ENCODE measurements around the gene CNRIP1.
A peak's percentile ranks its signal among the peaks of the same experiment; 100 is the strongest.

The CNRIP1 gene

DNA sequence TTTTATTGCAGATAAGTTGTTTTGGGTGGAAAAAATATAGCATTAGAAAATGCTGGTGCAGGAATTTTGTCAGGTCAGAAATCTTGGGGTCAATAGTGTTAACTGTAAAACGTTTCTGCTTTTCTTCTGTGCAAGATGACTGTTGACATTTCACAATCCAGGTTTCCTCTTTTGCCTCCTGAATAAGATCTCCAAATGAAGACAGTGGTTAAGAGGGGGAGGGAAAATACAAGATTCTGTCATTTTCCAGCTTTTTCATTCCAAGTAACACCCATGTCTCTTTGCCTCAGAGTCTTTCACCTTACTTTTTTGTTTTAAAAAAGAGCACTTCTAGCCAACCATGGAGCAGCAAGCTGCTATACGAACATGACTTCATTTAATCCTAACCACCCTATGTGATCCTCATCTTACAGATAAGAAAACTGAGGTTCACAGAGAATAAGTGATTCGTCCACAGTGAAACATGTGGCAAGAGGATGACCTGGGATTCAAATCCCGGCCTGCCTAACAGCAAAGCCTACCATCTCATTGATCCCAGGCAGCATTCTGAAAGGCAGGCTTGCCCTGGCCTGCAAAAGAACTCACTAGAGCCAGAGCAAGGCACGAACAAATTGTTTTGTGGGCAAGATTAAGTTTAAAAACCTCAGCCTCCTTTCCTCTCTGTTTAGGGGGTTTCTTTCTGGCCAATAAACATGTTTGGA lies 48.4 kb upstream of the CNRIP1 start:
- Histone ChIP-seq H3K4me3 (ENCODE audit: low read length) (peak overlapping the region; percentile 3; the same call in 1 of the 2 replicates), H4K20me1 (ENCODE audit: control insufficient read depth, insufficient read depth, low read depth, low read length) (no peaks in the 10 kb centered on the region), H3K27me3 (ENCODE audit: control insufficient read depth, low read length) (no peaks in the 10 kb centered on the region), H3K36me3 (ENCODE audit: control insufficient read depth, low read length) (peaks cover 20% of the 10 kb centered on the region), H3K9me3 (ENCODE audit: control insufficient read depth, insufficient read depth, low read length) (peaks cover 9% of the 10 kb centered on the region), H3K4me2 (ENCODE audit: low read length) (peak overlapping the region; percentile 87), H3K9me2 (replicated peaks; ENCODE audit: control insufficient read depth, low read length) (no peaks in the 10 kb centered on the region), H3F3A (ENCODE audit: control insufficient read depth, insufficient read depth) (no peaks in the 10 kb centered on the region), H3K4me1 (ENCODE audit: control insufficient read depth, low read length) (peaks cover 81% of the 10 kb centered on the region), H3K79me2 (ENCODE audit: control insufficient read depth, low read length) (peaks cover 75% of the 10 kb centered on the region), H3K27ac (ENCODE audit: low read depth, low read length) (no peak overlapping the region)
- TF ChIP-seq, protein P1, sequence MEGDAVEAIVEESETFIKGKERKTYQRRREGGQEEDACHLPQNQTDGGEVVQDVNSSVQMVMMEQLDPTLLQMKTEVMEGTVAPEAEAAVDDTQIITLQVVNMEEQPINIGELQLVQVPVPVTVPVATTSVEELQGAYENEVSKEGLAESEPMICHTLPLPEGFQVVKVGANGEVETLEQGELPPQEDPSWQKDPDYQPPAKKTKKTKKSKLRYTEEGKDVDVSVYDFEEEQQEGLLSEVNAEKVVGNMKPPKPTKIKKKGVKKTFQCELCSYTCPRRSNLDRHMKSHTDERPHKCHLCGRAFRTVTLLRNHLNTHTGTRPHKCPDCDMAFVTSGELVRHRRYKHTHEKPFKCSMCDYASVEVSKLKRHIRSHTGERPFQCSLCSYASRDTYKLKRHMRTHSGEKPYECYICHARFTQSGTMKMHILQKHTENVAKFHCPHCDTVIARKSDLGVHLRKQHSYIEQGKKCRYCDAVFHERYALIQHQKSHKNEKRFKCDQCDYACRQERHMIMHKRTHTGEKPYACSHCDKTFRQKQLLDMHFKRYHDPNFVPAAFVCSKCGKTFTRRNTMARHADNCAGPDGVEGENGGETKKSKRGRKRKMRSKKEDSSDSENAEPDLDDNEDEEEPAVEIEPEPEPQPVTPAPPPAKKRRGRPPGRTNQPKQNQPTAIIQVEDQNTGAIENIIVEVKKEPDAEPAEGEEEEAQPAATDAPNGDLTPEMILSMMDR (IDR thresholded peaks at IDR 0.05; ENCODE audit: low read depth, low read length, poor library complexity, severe bottlenecking), result no peak
- no peak for TF ChIP-seq EZH2phosphoT487 (IDR thresholded peaks at IDR 0.05; ENCODE audit: borderline replicate concordance, low read length)

DNA sequence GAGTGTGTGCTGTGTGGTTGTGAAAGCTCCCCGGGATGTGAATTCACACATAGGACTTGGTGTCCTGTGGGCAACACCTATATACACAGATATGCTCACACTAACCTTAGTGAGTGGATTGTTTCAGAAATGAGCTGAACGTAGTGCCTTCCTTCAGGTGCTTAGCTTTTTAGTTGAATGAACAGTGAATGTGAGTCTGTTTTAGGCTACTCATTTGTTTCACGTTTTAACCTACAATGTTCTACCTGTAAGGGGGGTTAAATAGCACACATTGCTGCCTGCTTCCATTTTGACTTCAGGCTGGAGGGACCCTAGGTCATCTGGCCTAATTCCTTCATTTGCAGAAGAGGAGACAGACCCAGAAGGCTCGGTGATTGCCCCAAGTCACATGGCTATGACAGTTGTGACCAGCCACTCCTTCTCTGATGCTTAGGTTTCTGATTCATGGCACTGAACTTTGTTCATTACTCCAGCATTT lies 46.4 kb upstream of the CNRIP1 start:
- Histone ChIP-seq H3K4me2 (ENCODE audit: low read length) (peak overlapping the region; percentile 87), H4K20me1 (ENCODE audit: control insufficient read depth, insufficient read depth, low read depth, low read length) (no peaks in the 10 kb centered on the region), H3K27ac (ENCODE audit: low read depth, low read length) (peak overlapping the region; percentile 67), H3K27me3 (ENCODE audit: control insufficient read depth, low read length) (no peaks in the 10 kb centered on the region), H3K4me1 (ENCODE audit: control insufficient read depth, low read length) (peaks cover 82% of the 10 kb centered on the region), H3K79me2 (ENCODE audit: control insufficient read depth, low read length) (peaks cover 57% of the 10 kb centered on the region), H3K36me3 (ENCODE audit: control insufficient read depth, low read length) (peaks cover 14% of the 10 kb centered on the region), H3F3A (ENCODE audit: control insufficient read depth, insufficient read depth) (no peaks in the 10 kb centered on the region), H3K4me3 (ENCODE audit: low read length) (peak overlapping the region; percentile 77), H3K9me3 (ENCODE audit: control insufficient read depth, insufficient read depth, low read length) (peaks cover 9% of the 10 kb centered on the region), H3K9me2 (replicated peaks; ENCODE audit: control insufficient read depth, low read length) (no peaks in the 10 kb centered on the region)
- no peak for TF ChIP-seq EZH2phosphoT487 (IDR thresholded peaks at IDR 0.05; ENCODE audit: borderline replicate concordance, low read length)
- TF ChIP-seq, protein P1 (IDR thresholded peaks at IDR 0.05; ENCODE audit: low read depth, low read length, poor library complexity, severe bottlenecking), result no peak

DNA sequence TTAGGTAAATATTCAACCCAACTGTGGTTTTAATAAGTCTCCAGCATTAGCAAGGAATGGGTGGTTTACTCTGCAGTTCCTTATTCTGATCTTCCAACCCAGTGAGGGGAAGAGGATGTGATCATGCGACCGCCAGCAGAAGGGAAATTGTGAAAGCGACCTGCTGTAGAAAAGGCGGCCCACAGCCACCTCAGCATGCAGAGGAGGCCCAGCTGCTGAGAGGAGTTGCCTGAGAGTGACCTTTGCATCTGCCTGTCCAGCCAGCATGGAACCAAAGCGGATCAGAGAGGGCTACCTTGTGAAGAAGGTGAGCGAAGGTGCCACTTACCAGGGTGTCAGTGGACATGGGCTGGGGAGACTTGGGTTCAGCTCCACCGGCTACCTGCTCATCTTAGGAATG lies 45.3 kb upstream of the CNRIP1 start, which contains the start of gene PLEK:
Gene PLEK, plus strand, starts transcription at position 196 of the 400 bp plus-strand sequence. Its CDS starts 70 bp downstream, at position 266.
- Histone ChIP-seq H3K4me2 (ENCODE audit: low read length) (peak within 1 kb of the TSS; percentile 87), H3K27ac (ENCODE audit: low read depth, low read length) (peak within 1 kb of the TSS; percentile 67), H3K36me3 (ENCODE audit: control insufficient read depth, low read length) (peaks cover 13% of the 10 kb centered on the region), H3F3A (ENCODE audit: control insufficient read depth, insufficient read depth) (no peaks in the 10 kb centered on the region), H3K9me2 (replicated peaks; ENCODE audit: control insufficient read depth, low read length) (no peaks in the 10 kb centered on the region), H4K20me1 (ENCODE audit: control insufficient read depth, insufficient read depth, low read depth, low read length) (no peaks in the 10 kb centered on the region), H3K4me3 (ENCODE audit: low read length) (peak within 1 kb of the TSS; percentile 77), H3K9me3 (ENCODE audit: control insufficient read depth, insufficient read depth, low read length) (peaks cover 9% of the 10 kb centered on the region), H3K79me2 (ENCODE audit: control insufficient read depth, low read length) (peaks cover 49% of the 10 kb centered on the region), H3K4me1 (ENCODE audit: control insufficient read depth, low read length) (peaks cover 79% of the 10 kb centered on the region), H3K27me3 (ENCODE audit: control insufficient read depth, low read length) (no peaks in the 10 kb centered on the region)
- TF ChIP-seq, protein P1 (IDR thresholded peaks at IDR 0.05; ENCODE audit: low read depth, low read length, poor library complexity, severe bottlenecking), result no peak
- TF ChIP-seq EZH2phosphoT487 (IDR thresholded peaks at IDR 0.05; ENCODE audit: borderline replicate concordance, low read length), result no peak

All from DOHH2 (cell line).